HG03378 (cell line): ENCODE measurements around the gene LEMD1.

Experiments used
- ATAC-seq: cut with Tn5 transposase; IDR thresholded peaks from one replicate; pipeline ENCODE4 v1.9.1; 2021; ENCODE audit warnings: mild to moderate bottlenecking, moderate library complexity; ENCODE audit not compliant: unreplicated experiment

Gene LEMD1

GRCh38 chr1:205357567-205357966, 64.3 kb downstream of the LEMD1 start:
- no peak for ATAC-seq

DNA sequence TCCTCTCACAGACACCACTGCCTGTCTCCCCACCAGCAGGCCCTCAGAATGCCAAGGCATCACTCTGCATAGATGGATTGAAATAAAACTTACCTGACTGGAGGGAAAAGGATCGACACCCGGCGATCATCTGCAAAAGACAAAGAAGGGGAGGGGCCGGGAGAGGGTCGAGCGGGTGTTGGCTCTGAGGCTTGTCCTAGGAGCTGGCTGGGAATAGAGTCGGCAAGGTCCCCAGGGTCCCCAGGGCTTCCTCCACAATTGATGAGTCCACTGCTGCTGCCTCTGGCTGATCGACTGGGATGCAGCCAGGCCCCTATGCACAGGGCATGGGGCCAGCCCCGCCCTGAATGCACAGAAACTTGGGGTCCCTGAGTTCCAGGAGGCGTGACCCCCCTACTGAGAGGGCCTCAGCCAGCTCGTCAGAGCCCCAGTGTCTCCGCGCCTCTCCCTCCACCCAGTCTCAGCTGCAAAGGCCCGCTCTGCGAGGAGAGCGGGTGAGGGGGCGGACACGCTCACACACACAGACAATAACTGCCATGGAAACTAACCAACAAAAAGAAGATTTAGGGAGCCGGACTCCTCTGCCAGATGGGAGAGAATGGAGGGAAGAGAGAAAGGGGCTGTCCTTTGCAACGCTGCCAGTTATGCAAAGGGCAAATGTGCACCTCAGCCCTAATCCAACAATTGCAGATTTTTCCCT, 65.3 kb downstream of the LEMD1 start, which contains the start of gene KLHDC8A:
Gene KLHDC8A (minus strand): TSS at position 483 of the 700 bp plus-strand sequence. CDS start 13,318 bp downstream, outside the sequence.
- no peak for ATAC-seq

DNA sequence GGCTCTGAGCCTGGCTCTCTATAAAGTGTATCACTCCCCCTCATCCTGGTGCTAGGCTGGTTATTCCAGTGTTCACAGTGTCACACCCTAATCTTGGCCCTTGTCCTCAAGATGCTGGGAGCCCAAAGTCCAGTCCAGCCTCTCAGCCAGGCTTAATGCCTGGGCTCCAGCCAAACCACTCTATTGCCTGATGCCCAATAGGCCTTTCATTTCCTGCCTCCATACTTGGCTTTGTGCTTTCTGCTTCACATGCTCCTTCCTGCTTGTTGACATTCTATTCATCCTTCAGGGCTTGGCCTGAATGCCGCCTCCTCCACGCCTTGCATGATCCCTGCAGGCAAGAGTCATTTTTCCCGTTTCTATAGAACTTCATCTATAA, 66.8 kb downstream of the LEMD1 start:
- no peak for ATAC-seq

- no peak for ATAC-seq
Measured at GRCh38 chr1:205354259-205355074, 67.4 kb downstream of the LEMD1 start.

DNA sequence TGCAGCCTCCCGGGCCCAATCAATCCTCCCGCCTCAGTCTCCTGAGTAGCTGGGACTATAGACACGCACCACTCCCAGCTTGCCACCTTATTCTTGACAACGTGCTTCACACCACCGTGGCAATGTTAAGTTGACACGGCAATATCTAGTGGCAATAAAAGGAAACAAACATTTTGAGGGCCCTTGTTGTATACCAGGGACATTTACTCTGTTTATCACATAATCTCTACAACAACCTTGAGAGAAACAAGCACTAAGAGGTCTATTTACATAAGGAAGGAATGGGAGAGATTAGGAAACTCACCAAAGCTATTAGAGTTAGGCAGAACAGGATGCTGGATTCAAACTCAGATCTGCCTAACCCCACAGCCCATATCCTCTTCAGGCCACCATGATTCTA, 68.2 kb downstream of the LEMD1 start:
- no peak for ATAC-seq

- ATAC-seq = no peak
Measured at GRCh38 chr1:205353191-205353590, 68.7 kb downstream of the LEMD1 start.

- no peak for ATAC-seq
Measured at GRCh38 chr1:205351984-205352713, 69.7 kb downstream of the LEMD1 start.

- ATAC-seq = no peak
Measured at GRCh38 chr1:205350691-205351141, 71.1 kb downstream of the LEMD1 start.

- ATAC-seq = no peak
Measured at GRCh38 chr1:205350124-205350523, 71.7 kb downstream of the LEMD1 start.

DNA sequence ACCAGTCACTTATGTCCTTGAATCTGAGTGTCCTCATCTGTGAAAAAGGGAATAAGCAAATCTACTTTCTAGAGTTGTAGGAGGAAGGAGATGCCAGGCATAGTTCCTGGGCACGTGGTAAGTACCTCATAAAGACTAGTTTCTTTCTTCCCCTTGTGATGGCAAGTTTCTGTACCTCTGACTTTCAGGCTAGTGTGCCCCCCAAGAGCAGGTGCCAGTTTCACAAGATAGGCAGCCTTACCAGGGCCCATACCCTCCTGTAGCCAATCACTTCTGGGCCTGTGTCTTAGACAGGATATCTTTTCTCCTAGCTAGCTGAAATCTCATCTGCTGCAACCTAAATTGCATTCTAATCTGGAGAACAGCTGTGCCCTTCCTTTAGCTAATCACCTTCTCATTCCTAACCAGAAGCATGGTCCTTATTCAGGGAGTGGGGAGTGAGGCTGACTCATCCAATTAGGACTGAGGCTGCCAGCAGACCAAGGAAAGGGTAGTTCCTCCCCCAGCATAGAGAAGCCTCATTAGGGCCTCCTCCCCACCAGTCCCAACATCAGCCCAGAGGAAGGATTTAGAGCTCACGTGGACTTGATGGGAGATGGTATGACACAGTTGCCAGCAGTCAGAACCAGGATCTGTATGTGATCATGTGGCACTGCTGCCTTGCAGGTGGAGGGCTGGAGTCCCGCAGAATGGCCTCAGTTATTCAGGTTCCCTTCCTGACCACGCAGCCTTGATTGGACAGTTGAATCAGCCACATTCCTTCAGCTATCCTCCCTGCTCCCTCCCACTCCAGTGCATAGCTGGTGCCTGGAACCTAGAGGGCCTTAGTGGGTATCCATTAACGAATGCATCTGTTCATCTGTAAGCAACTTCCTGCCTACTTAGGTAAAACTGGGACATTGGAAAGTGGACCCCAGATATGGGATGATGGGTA, 73.0 kb downstream of the LEMD1 start:
- ATAC-seq = no peak

GRCh38 chr1:205346956-205347574, 74.8 kb downstream of the LEMD1 start:
- ATAC-seq = no peak

DNA sequence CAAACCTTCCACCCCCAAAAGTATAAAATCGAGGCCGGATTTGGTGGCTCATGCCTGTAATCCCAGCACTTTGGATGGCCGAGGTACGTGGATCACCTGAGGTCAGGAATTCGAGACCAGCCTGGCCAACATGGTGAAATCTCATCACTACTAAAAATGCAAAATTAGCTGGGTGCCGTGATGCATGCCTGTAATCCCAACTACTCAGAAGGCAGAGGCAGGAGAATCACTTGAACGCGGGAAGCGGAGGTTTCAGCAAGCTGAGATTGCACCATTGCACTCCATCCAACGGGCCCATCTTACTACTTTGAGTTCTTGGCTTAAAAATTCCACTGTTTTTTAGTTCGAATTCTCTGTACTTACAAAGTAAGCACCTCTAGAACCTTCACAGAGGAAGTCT, 76.1 kb downstream of the LEMD1 start:
- ATAC-seq = no peak

- ATAC-seq = no peak
Measured at GRCh38 chr1:205344066-205344928, 77.6 kb downstream of the LEMD1 start.

GRCh38 chr1:205343431-205344065, 78.3 kb downstream of the LEMD1 start:
- ATAC-seq = no peak

GRCh38 chr1:205342986-205343385, 78.9 kb downstream of the LEMD1 start:
- ATAC-seq = no peak

DNA sequence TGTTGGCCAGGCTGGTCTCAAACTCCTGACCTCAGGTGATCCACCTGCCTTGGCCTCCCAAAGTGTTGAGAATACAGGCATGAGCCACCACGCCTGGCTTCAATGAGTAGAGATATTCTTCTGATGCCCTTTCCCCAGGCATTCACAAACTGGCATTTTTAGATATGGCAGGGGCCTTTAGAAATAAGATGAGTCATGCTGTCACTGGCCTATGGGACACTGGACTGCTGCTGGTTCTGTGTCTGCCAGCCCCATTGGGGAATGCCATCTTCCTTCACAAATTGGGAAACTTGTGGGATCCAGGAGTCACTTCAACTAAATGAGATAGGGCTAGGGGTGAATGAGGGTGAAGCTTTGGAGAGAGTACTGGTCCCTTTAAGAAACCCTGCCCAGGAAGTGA, 81.2 kb downstream of the LEMD1 start:
- ATAC-seq = no peak

DNA sequence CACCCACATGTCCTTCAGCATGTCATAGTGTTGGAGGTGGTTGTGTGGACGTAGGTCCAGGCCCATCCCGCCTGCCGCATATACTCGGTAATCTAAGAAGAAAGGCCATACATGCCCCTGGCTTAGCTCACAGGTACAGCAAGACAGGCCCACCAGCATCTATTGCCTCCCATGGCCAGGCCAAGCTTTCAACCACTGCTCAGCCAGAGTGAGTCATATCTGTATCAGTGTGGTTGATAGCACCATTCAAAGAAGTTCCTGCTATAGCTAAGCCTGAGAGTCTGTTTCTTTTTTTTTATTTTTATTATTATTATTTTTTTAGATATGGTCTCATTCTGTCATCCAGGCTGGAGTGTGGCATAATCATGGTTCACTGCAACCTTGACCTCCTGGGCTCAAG, 82.1 kb downstream of the LEMD1 start:
- peak; percentile 72 for ATAC-seq

DNA sequence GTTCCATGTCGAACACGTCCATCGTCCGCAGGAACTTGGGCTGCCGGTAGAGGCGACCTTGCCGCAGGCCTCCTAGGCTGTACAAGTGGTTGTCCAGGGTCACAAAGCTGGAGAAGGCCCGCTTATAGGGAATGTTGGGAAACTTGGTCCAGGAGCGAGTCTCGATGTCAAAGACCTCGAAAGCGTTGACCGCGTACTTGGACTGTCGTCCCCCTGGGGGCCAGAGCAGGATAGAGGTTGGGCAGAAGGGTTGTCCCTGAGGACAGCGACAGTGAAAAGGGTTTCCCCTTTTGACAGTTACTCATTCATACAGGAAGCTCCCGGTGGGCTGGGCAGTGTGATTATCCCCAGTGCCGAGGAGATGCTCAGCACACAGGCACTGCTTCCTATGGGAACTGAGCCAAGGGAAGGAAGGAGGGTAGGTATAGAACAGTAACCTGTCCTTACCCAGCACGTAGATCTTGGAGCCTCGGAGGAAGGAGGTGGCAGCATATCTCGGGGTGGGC, 82.6 kb downstream of the LEMD1 start:
- no peak for ATAC-seq
